NCI-H748 (cell line): ENCODE results near the gene TMEM184A.

Source experiments
- DNase-seq: peaks from one replicate; lab custom pipeline; 2025; ENCODE audit not compliant: unreplicated experiment; lab: John Stamatoyannopoulos, UW

The TMEM184A gene

GRCh38 chr7:1555813-1556543 is at the start of gene TMEM184A:
Gene TMEM184A (minus strand): TSS chr7:1556205. CDS start chr7:1555484, 721 bp downstream.
- DNase-seq: peak; percentile 93

GRCh38 chr7:1604383-1604782 is 48.4 kb upstream of the TMEM184A start:
- no peak for DNase-seq

DNA sequence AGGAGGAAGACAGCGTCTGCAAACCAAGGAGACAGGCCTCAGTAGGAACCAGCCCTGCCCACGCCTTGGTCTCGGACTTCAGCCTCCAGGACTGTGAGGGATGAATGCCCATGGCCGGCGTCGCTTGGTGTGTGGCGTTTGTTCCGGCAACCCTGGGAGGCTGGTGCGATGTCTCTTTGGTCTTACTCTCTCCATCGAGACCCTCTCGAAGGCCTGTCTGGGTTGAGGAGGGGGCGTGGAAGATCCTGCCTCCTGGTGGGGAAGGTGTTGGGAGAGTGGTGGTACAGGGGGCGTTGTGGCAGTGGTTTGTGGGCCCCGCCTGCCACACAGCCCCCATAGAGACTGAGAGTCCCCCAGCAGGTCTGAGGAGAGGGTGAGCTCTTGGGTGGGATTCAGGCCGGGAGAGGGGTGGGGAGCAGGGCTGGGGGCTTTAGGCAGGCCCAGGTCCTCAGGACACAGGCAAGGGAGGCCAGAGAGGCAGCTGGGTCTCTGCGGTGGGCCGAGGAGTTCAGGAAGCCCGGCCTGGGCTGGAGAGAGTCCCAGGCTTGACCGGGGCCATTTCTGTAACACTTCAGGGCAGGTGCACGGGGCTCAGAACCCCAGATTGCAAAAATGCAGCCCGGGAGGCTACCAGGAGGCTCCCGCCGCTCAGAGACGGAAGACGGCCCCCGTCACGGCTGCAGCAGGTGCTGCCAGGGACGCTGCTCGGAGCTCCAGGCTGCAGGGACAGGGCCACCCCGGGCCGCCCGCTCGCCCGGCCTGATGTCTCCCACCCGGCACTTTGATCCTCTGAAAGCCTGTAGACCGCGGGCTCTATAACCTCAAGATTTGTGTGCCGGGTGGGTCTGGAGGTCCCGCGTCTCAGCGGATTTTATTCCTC is 47.6 kb upstream of the TMEM184A start:
- DNase-seq: no peak

- DNase-seq: no peak
Observed at GRCh38 chr7:1602386-1602785, 46.4 kb upstream of the TMEM184A start.

- DNase-seq: no peak
Observed at GRCh38 chr7:1601956-1602355, 46.0 kb upstream of the TMEM184A start.

DNA sequence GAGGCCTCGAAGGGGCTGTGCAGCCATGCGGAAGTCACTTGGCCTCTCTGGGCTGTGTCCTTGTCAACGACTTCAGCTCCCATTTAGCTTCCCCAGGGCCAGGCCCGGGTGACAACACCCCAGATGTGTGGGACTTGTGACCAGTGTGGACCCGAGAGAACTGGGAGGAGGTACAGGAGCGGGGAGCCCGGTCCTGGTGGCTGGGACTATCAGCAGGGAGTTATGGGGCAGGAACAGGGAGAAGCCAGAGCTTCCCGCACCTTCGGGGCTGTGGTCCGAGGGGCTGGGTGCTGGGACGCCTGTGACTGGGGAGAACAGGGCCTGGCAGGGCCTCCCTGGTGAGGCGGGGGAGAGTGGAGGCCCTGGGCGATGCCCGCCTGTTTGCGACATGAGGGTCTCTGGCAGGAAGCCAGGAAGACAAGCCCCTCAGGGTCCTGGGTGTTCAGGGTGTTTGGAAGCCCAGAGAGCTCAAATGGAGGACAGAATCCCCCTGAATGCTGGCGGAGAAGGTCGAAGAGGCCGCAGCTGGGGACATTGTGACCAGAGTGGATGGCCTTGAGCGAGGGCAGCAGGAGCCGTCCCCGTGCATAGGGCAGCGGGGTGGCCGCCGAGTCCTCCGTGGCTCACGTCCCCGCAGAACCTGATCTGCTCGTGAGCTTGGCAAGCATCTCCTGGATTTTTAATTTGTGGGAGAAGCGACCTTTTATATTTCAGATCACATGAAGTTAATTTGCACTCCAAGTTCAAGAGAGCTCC is 43.8 kb upstream of the TMEM184A start:
- no peak for DNase-seq

- no peak for DNase-seq
Observed at GRCh38 chr7:1598961-1599639, 43.1 kb upstream of the TMEM184A start.

- peak; percentile 20 for DNase-seq
Observed at GRCh38 chr7:1598286-1598685, 42.3 kb upstream of the TMEM184A start.

- DNase-seq: no peak
Observed at GRCh38 chr7:1597791-1598190, 41.8 kb upstream of the TMEM184A start.

DNA sequence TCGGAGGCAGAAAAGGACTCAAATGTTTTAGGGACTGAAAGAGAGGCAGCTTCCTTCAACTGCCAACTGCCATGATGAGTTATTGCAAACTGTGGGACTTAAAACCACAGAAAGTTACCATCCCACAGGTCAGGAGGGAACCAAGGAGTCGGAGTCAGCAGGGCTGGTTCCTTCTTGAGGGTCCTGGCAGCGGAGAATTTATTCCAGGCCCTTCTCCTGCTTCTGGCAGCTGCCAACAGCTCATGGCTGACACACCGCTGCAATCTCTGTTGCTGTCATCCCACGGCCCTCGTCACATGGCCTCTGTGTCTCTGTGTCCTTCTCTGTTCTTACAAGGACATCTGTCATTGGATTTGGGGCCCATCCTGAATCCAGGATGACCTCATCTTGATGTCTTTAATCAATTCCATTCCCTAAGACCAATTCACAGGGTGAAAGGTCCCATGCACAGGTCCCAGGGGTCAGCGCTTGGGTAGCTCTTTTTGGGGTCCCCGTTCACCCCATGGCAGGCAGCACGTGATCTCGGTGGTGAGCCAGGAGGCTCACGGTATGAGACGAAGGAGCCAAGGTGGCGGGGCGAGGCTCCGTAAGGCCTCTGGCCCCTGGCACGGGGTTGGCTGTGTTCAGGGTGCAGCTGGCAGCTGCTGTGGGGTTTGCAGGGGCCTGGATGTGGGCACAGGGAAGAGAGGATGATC is 41.2 kb upstream of the TMEM184A start:
- DNase-seq: no peak

DNA sequence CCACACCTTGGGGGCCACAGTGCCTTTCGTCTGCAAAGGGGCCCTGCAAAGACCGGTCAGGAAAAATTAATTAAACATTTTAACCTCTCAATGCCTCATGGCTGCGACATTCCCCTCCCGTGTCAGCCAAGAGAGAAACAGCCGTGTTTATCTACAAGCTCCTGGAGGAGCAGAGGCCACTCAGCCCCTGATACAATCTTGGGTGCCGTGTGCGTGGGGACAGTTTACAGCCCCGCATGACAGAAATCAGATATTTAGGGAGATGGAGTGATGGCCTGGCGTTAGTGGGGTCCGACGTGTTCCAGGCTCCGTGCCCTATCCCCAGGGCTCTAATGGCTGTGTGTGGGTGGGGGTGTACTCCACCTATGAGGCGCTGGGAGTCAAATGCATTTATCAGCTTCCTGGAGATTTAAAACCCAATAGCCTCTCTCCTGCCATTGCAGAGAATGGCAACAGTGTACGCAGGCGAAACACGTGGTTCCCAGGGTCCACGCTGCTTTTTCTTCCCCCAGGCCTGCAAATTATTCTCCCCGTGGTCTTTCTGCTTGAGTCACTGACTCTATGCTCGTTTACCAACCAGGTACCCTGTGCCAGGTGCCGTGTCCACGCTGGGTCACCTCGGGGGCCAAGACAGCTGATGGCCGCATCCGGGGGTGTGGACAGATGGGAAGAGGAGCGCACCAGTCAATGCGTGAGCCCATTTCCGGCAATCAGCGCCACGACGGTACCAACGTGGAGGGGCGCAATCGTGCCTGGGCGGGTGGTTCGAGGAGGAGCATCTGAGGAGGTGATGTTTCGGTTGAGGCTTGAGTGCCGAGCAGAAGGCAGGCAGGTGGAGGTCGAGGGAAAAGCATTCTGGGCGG is 40.4 kb upstream of the TMEM184A start:
- DNase-seq: no peak

- DNase-seq: no peak
Observed at GRCh38 chr7:1595636-1596035, 39.6 kb upstream of the TMEM184A start.

DNA sequence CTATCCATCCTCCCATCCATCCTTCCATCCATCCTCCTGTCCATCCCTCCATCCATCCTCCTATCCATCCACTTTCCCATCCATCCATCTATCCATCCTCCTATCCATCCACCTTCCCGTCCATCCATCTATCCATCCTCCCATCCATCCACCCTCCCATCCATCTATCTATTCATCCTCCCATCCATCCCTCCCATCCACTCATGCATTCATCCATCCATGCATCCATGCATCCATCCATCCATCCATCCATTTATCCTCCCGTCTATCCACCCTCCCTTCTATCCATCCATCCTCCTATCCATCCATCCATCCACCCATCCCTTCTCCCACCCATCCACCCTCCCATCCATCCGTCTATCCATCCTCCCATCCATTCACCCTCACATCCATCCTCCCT is 39.0 kb upstream of the TMEM184A start:
- no peak for DNase-seq

DNA sequence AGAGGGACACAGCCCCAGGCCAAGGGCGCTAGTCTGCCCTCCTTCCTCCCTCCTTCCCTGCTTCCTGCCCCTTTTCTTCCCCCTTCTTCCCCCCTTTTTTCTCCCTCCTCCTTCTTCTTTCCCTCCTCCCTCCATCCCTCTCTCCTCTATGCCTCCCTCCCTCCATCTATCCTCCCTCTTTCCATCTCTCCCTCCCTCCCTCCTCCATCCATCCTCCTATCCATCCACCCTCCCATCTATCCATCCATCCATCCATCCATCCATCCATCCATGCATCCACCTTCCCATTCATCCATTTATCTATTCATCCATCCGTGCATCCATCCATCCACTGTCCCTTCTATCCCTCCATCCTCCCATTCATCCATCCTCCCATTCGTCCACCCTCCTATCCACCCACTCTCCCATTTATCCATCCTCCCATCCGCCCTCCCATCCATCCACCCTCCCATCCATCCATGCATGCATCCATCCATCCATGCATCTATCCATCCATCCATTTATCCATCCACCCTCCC is 38.0 kb upstream of the TMEM184A start:
- DNase-seq: no peak

GRCh38 chr7:1593091-1593866 is 37.3 kb upstream of the TMEM184A start:
- no peak for DNase-seq

GRCh38 chr7:1592299-1592871 is 36.4 kb upstream of the TMEM184A start:
- DNase-seq: no peak

DNA sequence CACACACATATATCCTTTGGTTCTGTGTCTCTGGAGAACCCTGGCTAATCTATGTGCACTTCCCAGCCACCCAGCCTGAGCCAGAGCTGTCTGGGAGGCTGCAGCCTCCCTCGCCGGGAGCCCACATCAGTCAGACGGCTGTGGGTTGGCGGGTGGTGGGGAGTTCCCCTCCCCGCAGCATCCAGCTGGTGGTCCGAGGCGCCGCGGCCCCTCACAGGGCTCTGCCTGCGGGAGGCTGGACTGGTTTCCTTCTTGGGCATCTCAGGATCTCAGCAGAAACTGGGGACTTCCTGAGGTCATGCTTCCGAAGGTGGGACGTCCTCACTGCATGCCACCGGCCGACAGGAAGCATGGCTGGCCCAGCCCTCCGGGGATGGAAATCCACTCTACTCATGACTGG is 35.9 kb upstream of the TMEM184A start:
- no peak for DNase-seq

DNA sequence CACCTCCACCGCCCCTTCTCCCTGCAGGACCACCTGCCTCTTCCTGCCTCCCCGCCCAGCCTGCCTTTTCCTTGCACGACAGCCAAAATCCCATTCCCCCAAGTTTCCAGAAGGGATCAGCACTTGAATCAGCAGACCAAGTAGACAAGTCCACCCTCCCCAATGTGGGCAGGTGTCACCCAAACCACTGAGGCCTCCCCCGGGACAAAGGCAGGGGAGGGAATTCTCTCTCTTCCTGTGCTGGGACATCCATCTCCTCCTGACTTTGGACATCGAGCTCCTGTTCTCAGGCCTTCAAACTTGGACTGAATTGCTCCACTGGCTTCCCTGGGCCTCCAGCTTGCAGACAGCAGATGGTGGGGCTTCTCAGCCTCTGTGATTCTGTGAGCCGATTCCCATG is 35.4 kb upstream of the TMEM184A start:
- no peak for DNase-seq
